ENCODE results near the gene PRTG.
"Not testable (repeated sequence)": the region's sequence is repeated elsewhere in the genome, so short reads cannot be mapped to it uniquely, and the experiment has no call there.

The PRTG gene

GRCh38 chr15:55742927-55743728 is at the start of gene PRTG:
PRTG (minus strand) TSS chr15:55743152; CDS start chr15:55742931, 221 bp downstream.
- no peak for DNase-seq (ENCODE audit: low read depth)

GRCh38 chr15:55791551-55792400 is 48.8 kb upstream of the PRTG start:
- DNase-seq (ENCODE audit: low read depth) = no peak

- DNase-seq (ENCODE audit: low read depth) = peak; percentile 11
These were observed 46.2 kb upstream of the PRTG start for GRCh38 chr15:55789066-55789660.

- DNase-seq (ENCODE audit: low read depth) = no peak
These were observed 43.4 kb upstream of the PRTG start for GRCh38 chr15:55786341-55786740.

GRCh38 chr15:55785593-55785992 is 42.6 kb upstream of the PRTG start:
- not testable (repeated sequence) for DNase-seq (ENCODE audit: low read depth)

- DNase-seq (ENCODE audit: low read depth) = no peak
These were observed 41.3 kb upstream of the PRTG start for GRCh38 chr15:55784286-55784685.

GRCh38 chr15:55782901-55783300 is 39.9 kb upstream of the PRTG start:
- DNase-seq (ENCODE audit: low read depth) = no peak

GRCh38 chr15:55780292-55780691 is 37.3 kb upstream of the PRTG start:
- no peak for DNase-seq (ENCODE audit: low read depth)

- no peak for DNase-seq (ENCODE audit: low read depth)
These were observed 36.0 kb upstream of the PRTG start for GRCh38 chr15:55778932-55779331.

- no peak for DNase-seq (ENCODE audit: low read depth)
These were observed 32.4 kb upstream of the PRTG start for GRCh38 chr15:55775316-55775715.

GRCh38 chr15:55774113-55774970 is 31.4 kb upstream of the PRTG start:
- no peak for DNase-seq (ENCODE audit: low read depth)

- DNase-seq (ENCODE audit: low read depth) = no peak
These were observed 27.9 kb upstream of the PRTG start for GRCh38 chr15:55770806-55771205.

GRCh38 chr15:55770261-55770660 is 27.3 kb upstream of the PRTG start:
- DNase-seq (ENCODE audit: low read depth) = no peak

- no peak for DNase-seq (ENCODE audit: low read depth)
These were observed 25.8 kb upstream of the PRTG start for GRCh38 chr15:55768670-55769185.

- no peak for DNase-seq (ENCODE audit: low read depth)
These were observed 23.7 kb upstream of the PRTG start for GRCh38 chr15:55766676-55767075.

GRCh38 chr15:55764398-55764797 is 21.4 kb upstream of the PRTG start:
- DNase-seq (ENCODE audit: low read depth) = no peak

GRCh38 chr15:55758580-55758986 is 15.6 kb upstream of the PRTG start:
- DNase-seq (ENCODE audit: low read depth) = peak; percentile 32

GRCh38 chr15:55753433-55753832 is 10.5 kb upstream of the PRTG start:
- not testable (repeated sequence) for DNase-seq (ENCODE audit: low read depth)

GRCh38 chr15:55750706-55751105 is 7.8 kb upstream of the PRTG start:
- DNase-seq (ENCODE audit: low read depth) = no peak

- DNase-seq (ENCODE audit: low read depth) = no peak
These were observed 1.0 kb upstream of the PRTG start for GRCh38 chr15:55743729-55744655.

All from CMK (cell line).